SJSA1 (cell line): ENCODE results near the gene OR10G7. TPM values are rescaled to one million over a fixed set of nuclear protein-coding genes. Genes with fewer than 3 reads are reported as not detected.

ENCODE experiments used
- DNase-seq, 2 experiments: peaks; one replicate each; pipeline ENCODE4 v3.0.0-alpha.2; 2015 to 2020; ENCODE audit warnings: low spot score in 2 of 2, low read depth in 1 of 2
- H3K27ac ChIP-seq: fragments of 250-450 bp; sonication (Bioruptor Pico); 2 replicates; pipeline ENCODE4 v1.5.1; 2020; ENCODE audit warnings: mild to moderate bottlenecking, moderate library complexity
- H3K27me3 ChIP-seq: fragments of 250-450 bp; sonication (Bioruptor Pico); replicated peaks from 2 replicates; pipeline ENCODE4 v1.5.1; 2020; ENCODE audit warnings: mild to moderate bottlenecking, moderate library complexity
- H3K36me3 ChIP-seq: fragments of 250-450 bp; sonication (Bioruptor Pico); 2 replicates; pipeline ENCODE4 v1.5.1; 2020; ENCODE audit warnings: mild to moderate bottlenecking
- H3K4me1 ChIP-seq: fragments of 250-450 bp; sonication (Bioruptor Pico); replicated peaks from 2 replicates; pipeline ENCODE4 v1.6.1; 2021; ENCODE audit warnings: mild to moderate bottlenecking
- H3K4me3 ChIP-seq: fragments of 250-450 bp; sonication (Bioruptor Pico); 2 replicates; pipeline ENCODE4 v1.5.1; 2020; ENCODE audit warnings: mild to moderate bottlenecking
- H3K9me3 ChIP-seq: fragments of 250-450 bp; sonication (Bioruptor Pico); replicated peaks from 2 replicates; pipeline ENCODE4 v1.5.1; 2020; ENCODE audit warnings: mild to moderate bottlenecking
- total RNA-seq: library from RNA; depleted of rRNA; stranded (reverse); fragments of >200 nt; shearing (Covaris generic); gene quantifications from 2 replicates; pipeline ENCODE4 v1.2.3, GENCODE V29; 2014; rRNA removed

OR10G7 gene
- total RNA-seq = not detected in 2 replicates

GRCh38 chr11:124041254-124041653 is at the start of gene OR10G7:
OR10G7 (minus strand) TSS chr11:124041325; CDS start chr11:124039001, 2,324 bp downstream.
- no peak for DNase-seq
- Histone ChIP-seq H3K27me3 (no peaks in the 10 kb centered on the region), H3K27ac (no peak within 1 kb of the TSS), H3K4me3 (no peak within 1 kb of the TSS), H3K9me3 (no peaks in the 10 kb centered on the region), H3K4me1 (no peaks in the 10 kb centered on the region), H3K36me3 (no peaks in the 10 kb centered on the region)

GRCh38 chr11:124085997-124086846 is 45.1 kb upstream of the OR10G7 start:
- Histone ChIP-seq H3K27ac (no peak overlapping the region), H3K4me3 (no peak overlapping the region), H3K36me3 (no peaks in the 10 kb centered on the region), H3K9me3 (no peaks in the 10 kb centered on the region), H3K4me1 (peaks cover 2% of the 10 kb centered on the region), H3K27me3 (no peaks in the 10 kb centered on the region)
- DNase-seq = no peak

- Histone ChIP-seq H3K36me3 (no peaks in the 10 kb centered on the region), H3K4me1 (peaks cover 9% of the 10 kb centered on the region), H3K9me3 (no peaks in the 10 kb centered on the region), H3K27me3 (no peaks in the 10 kb centered on the region), H3K4me3 (no peak overlapping the region), H3K27ac (no peak overlapping the region)
- no peak for DNase-seq
Measured at GRCh38 chr11:124085583-124085982, 44.5 kb upstream of the OR10G7 start.

GRCh38 chr11:124082371-124082770 is 41.2 kb upstream of the OR10G7 start:
- no peak overlapping the region for H3K4me3 ChIP-seq
- H3K27me3 ChIP-seq = no peaks in the 10 kb centered on the region
- H3K27ac ChIP-seq = no peak overlapping the region
- H3K4me1 ChIP-seq = peaks cover 14% of the 10 kb centered on the region
- no peaks in the 10 kb centered on the region for H3K36me3 ChIP-seq
- no peaks in the 10 kb centered on the region for H3K9me3 ChIP-seq
- no peak for DNase-seq

- Histone ChIP-seq H3K27ac (no peak overlapping the region), H3K27me3 (no peaks in the 10 kb centered on the region), H3K4me3 (no peak overlapping the region), H3K9me3 (no peaks in the 10 kb centered on the region), H3K36me3 (no peaks in the 10 kb centered on the region), H3K4me1 (peaks cover 21% of the 10 kb centered on the region)
- no peak for DNase-seq
Measured at GRCh38 chr11:124081483-124081882, 40.4 kb upstream of the OR10G7 start.

- H3K9me3 ChIP-seq = no peaks in the 10 kb centered on the region
- DNase-seq = no peak
- H3K4me1 ChIP-seq = peaks cover 32% of the 10 kb centered on the region
- H3K27me3 ChIP-seq = no peaks in the 10 kb centered on the region
- H3K27ac ChIP-seq = peak overlapping the region; percentile 35
- H3K4me3 ChIP-seq = no peak overlapping the region
- H3K36me3 ChIP-seq = no peaks in the 10 kb centered on the region
Measured at GRCh38 chr11:124080327-124081001, 39.3 kb upstream of the OR10G7 start.

GRCh38 chr11:124079631-124080326 is 38.7 kb upstream of the OR10G7 start:
- Histone ChIP-seq H3K4me1 (peaks cover 38% of the 10 kb centered on the region), H3K36me3 (no peaks in the 10 kb centered on the region), H3K27me3 (no peaks in the 10 kb centered on the region), H3K27ac (no peak overlapping the region), H3K9me3 (no peaks in the 10 kb centered on the region), H3K4me3 (no peak overlapping the region)
- DNase-seq = no peak

GRCh38 chr11:124078591-124078990 is 37.5 kb upstream of the OR10G7 start:
- H3K4me3 ChIP-seq = no peak overlapping the region

GRCh38 chr11:124077266-124077665 is 36.1 kb upstream of the OR10G7 start:
- Histone ChIP-seq H3K9me3 (no peaks in the 10 kb centered on the region), H3K4me1 (peaks cover 43% of the 10 kb centered on the region), H3K36me3 (no peaks in the 10 kb centered on the region), H3K4me3 (no peak overlapping the region), H3K27ac (peak overlapping the region; percentile 88; the same call in 1 of the 2 replicates), H3K27me3 (no peaks in the 10 kb centered on the region)
- DNase-seq = no peak

More at GRCh38 chr11:124078591-124078990, 37.5 kb upstream of the OR10G7 start:
- H3K9me3 ChIP-seq = no peaks in the 10 kb centered on the region
- no peak for DNase-seq
- peaks cover 43% of the 10 kb centered on the region for H3K4me1 ChIP-seq
- no peak overlapping the region for H3K27ac ChIP-seq
- no peaks in the 10 kb centered on the region for H3K27me3 ChIP-seq
- H3K36me3 ChIP-seq = no peaks in the 10 kb centered on the region

GRCh38 chr11:124075841-124076651 is 34.9 kb upstream of the OR10G7 start:
- H3K4me1 ChIP-seq = peaks cover 39% of the 10 kb centered on the region
- no peaks in the 10 kb centered on the region for H3K36me3 ChIP-seq
- DNase-seq = peak; percentile 79 to 81
- no peaks in the 10 kb centered on the region for H3K9me3 ChIP-seq
- H3K27ac ChIP-seq = peak overlapping the region; percentile 88
- H3K4me3 ChIP-seq = peak overlapping the region; percentile 30
- H3K27me3 ChIP-seq = no peaks in the 10 kb centered on the region

- H3K9me3 ChIP-seq = no peaks in the 10 kb centered on the region
- no peak overlapping the region for H3K4me3 ChIP-seq
- DNase-seq = no peak
- H3K36me3 ChIP-seq = no peaks in the 10 kb centered on the region
- H3K27me3 ChIP-seq = no peaks in the 10 kb centered on the region
- peak overlapping the region; percentile 88 for H3K27ac ChIP-seq
- peaks cover 33% of the 10 kb centered on the region for H3K4me1 ChIP-seq
Measured at GRCh38 chr11:124075492-124075840, 34.3 kb upstream of the OR10G7 start.

- Histone ChIP-seq H3K4me3 (no peak overlapping the region), H3K4me1 (peaks cover 33% of the 10 kb centered on the region), H3K36me3 (no peaks in the 10 kb centered on the region), H3K9me3 (no peaks in the 10 kb centered on the region), H3K27ac (no peak overlapping the region), H3K27me3 (no peaks in the 10 kb centered on the region)
- DNase-seq = no peak
Measured at GRCh38 chr11:124074554-124074953, 33.4 kb upstream of the OR10G7 start.

GRCh38 chr11:124072147-124072546 is 31.0 kb upstream of the OR10G7 start:
- Histone ChIP-seq H3K9me3 (no peaks in the 10 kb centered on the region), H3K4me3 (no peak overlapping the region), H3K27me3 (0 out of 2 replicates have a peak, but pooled peaks cover 7% of the 10 kb centered on the region), H3K4me1 (peaks cover 33% of the 10 kb centered on the region), H3K36me3 (no peaks in the 10 kb centered on the region), H3K27ac (no peak overlapping the region)
- DNase-seq = no peak
